Stimulated activated CD4-positive, alpha-beta T cell treated with anti-CD3 and anti-CD28 coated beads, Interleukin-4, amount 100 ng/mL, for 24 hours (primary cell): Measurements from ENCODE around the gene TBC1D25.
"Not testable (repeated sequence)": the region's sequence is repeated elsewhere in the genome, so short reads cannot be mapped to it uniquely, and the experiment has no call there.

Experiments
- DNase-seq: peaks from one replicate; pipeline ENCODE4 v3.0.0-alpha.2; 2020

The TBC1D25 gene

GRCh38 chrX:48516987-48517386 is 22.5 kb upstream of the TBC1D25 start:
- DNase-seq = no peak

GRCh38 chrX:48519481-48519880 is 20.0 kb upstream of the TBC1D25 start:
- not testable (repeated sequence) for DNase-seq

- DNase-seq = no peak
Measured at GRCh38 chrX:48520455-48520854, 19.1 kb upstream of the TBC1D25 start.

GRCh38 chrX:48520976-48521352 is 18.6 kb upstream of the TBC1D25 start:
- DNase-seq = no peak

GRCh38 chrX:48521353-48522243 is 17.9 kb upstream of the TBC1D25 start, which contains the start of gene EBP:
Gene EBP, plus strand, starts transcription at chrX:48521808. Its CDS starts 1,964 bp downstream, at chrX:48523772.
- DNase-seq = peak; percentile 95

GRCh38 chrX:48522291-48522690 is 17.2 kb upstream of the TBC1D25 start:
- DNase-seq = no peak

GRCh38 chrX:48523682-48524081 is 15.8 kb upstream of the TBC1D25 start:
- DNase-seq = no peak

- DNase-seq = not testable (repeated sequence)
Measured at GRCh38 chrX:48525853-48526252, 13.7 kb upstream of the TBC1D25 start.

- DNase-seq = no peak
Measured at GRCh38 chrX:48530736-48531135, 8.8 kb upstream of the TBC1D25 start.

- DNase-seq = no peak
Measured at GRCh38 chrX:48531358-48531959, 8.1 kb upstream of the TBC1D25 start.

- DNase-seq = no peak
Measured at GRCh38 chrX:48532161-48532560, 7.4 kb upstream of the TBC1D25 start.

GRCh38 chrX:48533165-48533564 is 6.3 kb upstream of the TBC1D25 start:
- DNase-seq = no peak

- DNase-seq = no peak
Measured at GRCh38 chrX:48538641-48539344, 721 bp upstream of the TBC1D25 start.

- DNase-seq = peak; percentile 62
Measured at GRCh38 chrX:48540028-48540375, 488 bp downstream of the TBC1D25 start.

GRCh38 chrX:48540480-48540879 is 966 bp downstream of the TBC1D25 start:
- DNase-seq = no peak

- no peak for DNase-seq
Measured at GRCh38 chrX:48541140-48541814, 1.8 kb downstream of the TBC1D25 start.

GRCh38 chrX:48548871-48549270 is 9.4 kb downstream of the TBC1D25 start:
- no peak for DNase-seq

GRCh38 chrX:48555731-48556325 is 16.3 kb downstream of the TBC1D25 start:
- DNase-seq = not testable (repeated sequence)

- DNase-seq = no peak
Measured at GRCh38 chrX:48558271-48558670, 18.8 kb downstream of the TBC1D25 start.

GRCh38 chrX:48559636-48560035 is 20.1 kb downstream of the TBC1D25 start:
- no peak for DNase-seq

- DNase-seq = no peak
Measured at GRCh38 chrX:48560056-48560455, 20.5 kb downstream of the TBC1D25 start.

- no peak for DNase-seq
Measured at GRCh38 chrX:48560681-48561080, 21.2 kb downstream of the TBC1D25 start.

GRCh38 chrX:48569958-48570357 is 30.4 kb downstream of the TBC1D25 start:
- DNase-seq = peak; percentile 4
